Erythroblast (primary cell): ENCODE results near the gene SLC8A3.

Experiments
- DNase-seq, 2 experiments: peaks; one replicate each; lab custom pipeline; 2025; lab: John Stamatoyannopoulos, UW
- GATA1 ChIP-seq: IDR thresholded peaks from 2 replicates; pipeline ENCODE4 v1.6.1; 2011; ENCODE audit warnings: low read depth, mild to moderate bottlenecking, control low read depth, low read length, moderate library complexity
- POLR2A ChIP-seq: IDR thresholded peaks from 2 replicates; pipeline ENCODE4 v1.6.1; 2011; ENCODE audit warnings: mild to moderate bottlenecking, low read length

The SLC8A3 gene

DNA sequence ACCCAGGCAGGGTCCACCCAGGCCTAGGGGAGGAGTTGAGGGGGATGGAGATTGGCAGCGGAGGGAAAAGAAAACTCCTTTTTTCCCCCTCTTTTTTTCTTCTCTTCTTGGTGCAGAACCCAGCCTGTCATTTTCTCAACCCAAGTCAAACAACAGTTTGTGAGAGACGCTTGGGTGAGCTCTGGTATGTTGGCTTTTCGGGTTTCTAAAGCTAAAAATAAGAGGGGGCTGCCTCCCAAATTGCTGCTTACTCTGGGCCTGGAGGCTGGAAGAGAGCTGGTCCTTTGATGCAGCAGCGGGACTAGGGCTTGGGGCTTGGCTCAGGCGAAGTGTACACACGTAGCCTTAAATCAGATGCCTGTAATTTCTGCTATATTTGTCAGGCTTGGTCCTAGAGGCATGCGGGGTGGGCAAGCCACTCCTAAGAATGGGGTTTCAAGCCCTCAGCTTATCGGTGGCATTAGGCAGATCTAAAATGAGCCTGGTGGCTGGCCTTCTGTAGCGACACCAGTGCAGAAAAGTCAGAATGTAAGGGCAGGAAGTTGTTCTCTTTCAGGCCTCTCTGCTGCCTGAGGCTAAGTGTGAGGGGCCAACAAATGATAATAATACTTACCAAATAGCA is 816 bp upstream of the SLC8A3 start:
- TF ChIP-seq GATA1 (no peak), POLR2A (no peak)

GRCh38 chr14:70188322-70188658 is 461 bp downstream of the SLC8A3 start:
- no peak for TF ChIP-seq GATA1
- no peak for TF ChIP-seq POLR2A
- peak; percentile 25 to 30 for DNase-seq

More for the DNA sequence above, 816 bp upstream of the SLC8A3 start:
- DNase-seq: peak in 1 of 2 experiments; percentile 8

DNA sequence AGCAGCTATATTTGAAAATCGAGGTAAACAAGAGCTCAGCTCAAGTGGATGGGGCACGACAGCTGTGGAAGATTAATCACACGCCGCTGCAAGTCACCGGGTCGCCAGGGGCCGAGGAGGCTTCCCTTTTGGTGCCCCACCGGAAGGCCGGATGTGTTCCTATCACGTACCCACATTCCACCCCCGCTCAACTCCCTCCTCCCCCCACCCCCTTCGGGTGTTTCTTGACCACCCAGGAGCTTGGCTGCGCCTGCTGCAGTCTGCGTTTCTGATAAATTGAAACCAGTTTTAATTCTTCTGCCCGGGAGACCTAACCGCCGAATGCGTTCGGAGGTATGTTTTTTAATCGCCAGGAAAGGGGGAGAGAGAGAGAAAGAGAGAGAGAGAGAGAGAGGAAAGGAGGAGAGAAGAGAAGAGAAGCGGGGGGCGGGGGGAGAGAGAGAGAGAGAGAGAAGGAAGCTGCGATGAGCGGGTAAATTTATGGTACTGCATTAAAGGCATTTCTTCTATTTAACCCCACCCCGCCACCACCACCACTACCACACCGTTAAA is 1.8 kb downstream of the SLC8A3 start:
- TF ChIP-seq POLR2A (no peak), GATA1 (no peak)
- DNase-seq: peak; percentile 19 to 27

DNA sequence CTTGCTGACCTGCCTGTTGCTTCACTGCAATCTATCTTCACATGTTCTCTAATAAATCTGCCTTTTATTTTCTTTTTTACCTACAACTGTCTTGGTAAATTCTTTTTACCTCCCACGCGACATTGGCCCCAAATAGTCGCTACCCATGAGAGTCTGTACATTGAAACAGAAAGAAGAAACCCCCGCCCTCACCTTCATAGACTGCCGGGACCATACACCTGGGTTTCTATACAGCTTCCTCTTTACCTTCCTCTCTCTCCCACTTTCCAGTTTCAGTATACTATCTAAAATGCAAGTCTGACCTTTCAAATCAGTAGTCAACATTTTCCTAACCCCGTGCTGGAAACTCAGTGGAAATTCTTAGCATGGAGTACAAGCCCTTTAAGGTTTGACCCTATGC is 4.8 kb downstream of the SLC8A3 start:
- no peak for TF ChIP-seq POLR2A
- TF ChIP-seq GATA1: no peak
- DNase-seq: no peak

DNA sequence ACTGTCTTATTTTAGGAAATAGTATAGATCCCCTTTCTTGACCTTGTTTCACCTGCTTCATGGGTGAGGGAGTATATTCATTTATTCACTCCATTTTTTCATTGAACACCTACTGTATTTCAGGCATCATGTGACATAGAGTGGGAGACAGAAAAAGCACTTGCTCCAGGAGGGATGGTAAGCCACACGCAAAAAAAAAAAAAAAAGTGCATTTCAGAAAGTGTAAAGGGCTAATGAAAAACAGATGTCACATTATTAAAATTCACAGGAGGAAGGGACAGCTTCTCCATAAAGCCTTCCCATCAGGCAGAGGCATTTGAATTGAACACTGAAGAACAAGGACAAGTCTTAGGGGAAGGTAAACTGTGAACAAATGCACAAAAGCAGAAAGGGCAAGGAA is 7.5 kb downstream of the SLC8A3 start:
- no peak for TF ChIP-seq POLR2A
- no peak for TF ChIP-seq GATA1
- no peak for DNase-seq

GRCh38 chr14:70180718-70181117 is 8.0 kb downstream of the SLC8A3 start:
- DNase-seq: no peak
- no peak for TF ChIP-seq POLR2A
- TF ChIP-seq GATA1: no peak

- DNase-seq: no peak
- TF ChIP-seq POLR2A (no peak), GATA1 (no peak)
Observed at GRCh38 chr14:70177081-70177800, 11.5 kb downstream of the SLC8A3 start.

DNA sequence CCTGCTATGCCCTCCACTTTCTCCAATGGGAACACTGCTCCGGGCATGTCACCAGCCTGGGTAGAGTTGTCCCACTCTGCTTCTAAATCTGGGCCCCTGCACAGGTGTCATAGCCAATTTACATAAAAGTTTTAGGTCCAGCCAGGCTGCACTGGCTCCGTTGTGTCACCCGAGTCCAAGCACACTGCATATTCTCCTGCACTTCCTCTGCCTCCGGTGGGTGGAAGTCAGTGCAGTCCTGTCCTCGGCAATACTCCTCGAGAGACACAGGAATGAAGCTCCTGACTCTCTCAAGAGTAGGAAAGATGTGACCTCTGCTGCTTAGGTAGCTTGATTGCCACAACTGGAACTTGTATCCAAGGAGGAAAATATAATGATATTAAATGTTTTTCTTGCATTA is 15.2 kb downstream of the SLC8A3 start:
- TF ChIP-seq POLR2A (no peak), GATA1 (no peak)
- no peak for DNase-seq

DNA sequence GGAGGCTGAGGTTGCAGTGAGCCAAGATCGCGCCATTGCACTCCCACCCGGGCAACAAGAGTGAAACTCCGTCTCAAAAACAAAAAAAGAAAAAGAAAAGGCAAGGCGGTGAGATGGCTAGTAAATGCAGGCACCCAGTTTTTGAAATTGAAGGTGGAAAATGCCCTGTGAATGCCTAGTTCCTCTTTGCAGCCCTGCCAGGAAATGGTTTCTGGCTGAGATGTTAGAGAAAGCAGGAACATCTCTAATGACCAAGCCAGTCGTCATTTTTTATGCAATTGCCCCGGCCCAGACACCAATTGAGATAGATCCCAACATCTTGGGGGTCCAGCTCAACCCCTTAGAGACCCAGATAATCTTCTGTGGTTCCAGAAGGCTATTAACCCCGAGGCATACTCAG is 17.0 kb downstream of the SLC8A3 start:
- TF ChIP-seq POLR2A (no peak), GATA1 (no peak)
- no peak for DNase-seq

GRCh38 chr14:70170976-70171375 is 17.8 kb downstream of the SLC8A3 start:
- TF ChIP-seq GATA1 (no peak), POLR2A (no peak)
- no peak for DNase-seq

DNA sequence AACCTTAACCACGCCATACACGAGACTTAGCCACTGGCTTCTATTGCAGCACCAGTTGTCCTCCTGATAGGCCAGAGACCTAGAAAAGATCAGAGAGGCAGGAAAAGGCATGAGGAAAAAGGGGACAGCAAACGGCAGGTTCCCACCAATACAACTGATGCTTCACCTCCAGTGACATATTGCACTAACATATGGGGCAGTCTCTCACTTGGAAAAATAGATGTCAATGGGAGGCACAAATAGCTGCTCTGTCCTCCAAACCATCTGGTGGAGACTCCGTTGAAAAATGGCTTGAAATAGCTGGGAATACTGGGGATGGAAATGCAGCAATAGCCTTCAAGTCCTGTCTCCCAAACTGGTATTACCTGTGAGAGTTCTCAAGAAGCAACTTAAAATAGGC is 20.3 kb downstream of the SLC8A3 start:
- no peak for DNase-seq
- TF ChIP-seq GATA1 (no peak), POLR2A (no peak)

GRCh38 chr14:70166530-70167203 is 22.1 kb downstream of the SLC8A3 start:
- no peak for DNase-seq
- TF ChIP-seq POLR2A: no peak
- TF ChIP-seq GATA1: no peak

GRCh38 chr14:70162358-70162757 is 26.4 kb downstream of the SLC8A3 start:
- DNase-seq: no peak
- no peak for TF ChIP-seq GATA1
- no peak for TF ChIP-seq POLR2A

DNA sequence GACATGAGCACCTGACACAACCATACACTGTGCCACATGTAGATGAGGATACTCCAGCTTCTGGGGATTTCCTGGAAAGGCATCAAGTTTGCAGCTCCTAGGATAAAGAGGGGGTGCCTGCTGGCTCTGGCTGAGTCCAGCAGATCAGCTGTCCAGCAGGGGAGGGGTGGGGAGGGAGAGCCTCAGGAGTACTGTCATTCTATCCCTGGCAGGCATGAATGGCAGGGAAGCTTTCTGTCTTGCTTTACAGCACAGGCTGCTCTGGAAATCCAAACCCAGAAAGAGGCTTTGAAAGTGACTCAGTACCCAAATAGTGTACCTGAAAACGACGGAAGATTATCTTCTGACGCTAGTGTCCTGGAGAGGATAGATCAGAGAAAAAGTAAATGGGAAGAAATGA is 32.2 kb downstream of the SLC8A3 start:
- no peak for DNase-seq
- TF ChIP-seq GATA1: no peak
- no peak for TF ChIP-seq POLR2A
